Skin epidermis (tissue), 12 donors: ENCODE results near the gene PAPPA2.

Experiments
- H3K27ac ChIP-seq, 21 experiments: fragments of 200-600 bp; sonication (generic) in 11 of 21; one replicate each; pipeline ENCODE4 v1.5.0; 2020; ENCODE audit warnings: mild to moderate bottlenecking in 3 of 21, inconsistent platforms in 2 of 21, moderate library complexity in 2 of 21
- H3K4me3 ChIP-seq, 7 experiments: fragments of 200-600 bp; sonication (generic) in 2 of 7; one replicate each; pipeline ENCODE4 v1.5.0; 2020; ENCODE audit warnings: inconsistent platforms in 2 of 7, mild to moderate bottlenecking in 2 of 7, moderate library complexity in 1 of 7

PAPPA2 gene

DNA sequence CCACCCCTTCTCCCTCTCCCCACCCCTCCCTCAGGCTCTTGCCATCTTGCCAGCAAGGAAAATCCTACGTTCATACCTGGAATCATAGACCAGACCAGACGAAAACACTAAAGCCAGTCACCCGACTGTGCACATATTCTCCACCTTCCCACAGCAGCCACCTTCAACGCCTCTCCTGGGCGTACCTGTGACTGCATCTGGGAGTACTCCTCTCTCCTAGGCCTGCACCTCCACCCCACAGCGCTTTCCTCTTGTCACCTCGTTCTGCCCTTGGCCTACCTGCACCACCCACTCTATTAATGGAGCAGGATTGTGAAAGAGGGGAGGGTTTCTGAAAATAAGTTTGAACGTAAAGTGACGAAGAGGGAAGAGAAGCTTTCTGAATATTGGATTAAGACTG lies 17.8 kb downstream of the PAPPA2 start:
- Histone ChIP-seq H3K27ac (no peak overlapping the region), H3K4me3 (no peak overlapping the region)

DNA sequence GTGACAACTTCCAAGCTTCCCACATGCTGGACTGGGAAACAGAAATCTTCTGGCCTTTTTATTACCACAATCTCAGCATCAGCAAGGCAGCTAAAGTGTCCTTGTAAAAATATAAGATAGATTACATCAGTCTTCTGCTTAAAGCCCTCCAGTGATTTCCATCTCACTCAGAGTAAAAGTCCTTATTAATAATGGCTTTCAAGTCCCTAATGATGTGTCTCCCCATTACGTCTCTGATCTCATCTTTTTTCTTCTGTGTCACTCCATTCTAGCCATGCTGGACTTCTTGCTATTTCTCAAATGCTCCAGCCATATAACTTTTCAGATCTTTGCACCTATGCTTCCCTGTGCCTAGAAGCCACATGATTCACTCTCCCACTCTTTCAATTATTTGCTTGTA lies 22.1 kb downstream of the PAPPA2 start:
- Histone ChIP-seq H3K4me3 (no peak overlapping the region), H3K27ac (no peak overlapping the region)

- H3K27ac ChIP-seq, result no peak overlapping the region
- no peak overlapping the region for H3K4me3 ChIP-seq
Measured at GRCh38 chr1:176494436-176494835, 31.5 kb downstream of the PAPPA2 start.

GRCh38 chr1:176499671-176500070 lies 36.7 kb downstream of the PAPPA2 start:
- Histone ChIP-seq H3K27ac (no peak overlapping the region), H3K4me3 (no peak overlapping the region)

- H3K4me3 ChIP-seq, result no peak overlapping the region
- no peak overlapping the region for H3K27ac ChIP-seq
Measured at GRCh38 chr1:176501599-176501998, 38.6 kb downstream of the PAPPA2 start.

DNA sequence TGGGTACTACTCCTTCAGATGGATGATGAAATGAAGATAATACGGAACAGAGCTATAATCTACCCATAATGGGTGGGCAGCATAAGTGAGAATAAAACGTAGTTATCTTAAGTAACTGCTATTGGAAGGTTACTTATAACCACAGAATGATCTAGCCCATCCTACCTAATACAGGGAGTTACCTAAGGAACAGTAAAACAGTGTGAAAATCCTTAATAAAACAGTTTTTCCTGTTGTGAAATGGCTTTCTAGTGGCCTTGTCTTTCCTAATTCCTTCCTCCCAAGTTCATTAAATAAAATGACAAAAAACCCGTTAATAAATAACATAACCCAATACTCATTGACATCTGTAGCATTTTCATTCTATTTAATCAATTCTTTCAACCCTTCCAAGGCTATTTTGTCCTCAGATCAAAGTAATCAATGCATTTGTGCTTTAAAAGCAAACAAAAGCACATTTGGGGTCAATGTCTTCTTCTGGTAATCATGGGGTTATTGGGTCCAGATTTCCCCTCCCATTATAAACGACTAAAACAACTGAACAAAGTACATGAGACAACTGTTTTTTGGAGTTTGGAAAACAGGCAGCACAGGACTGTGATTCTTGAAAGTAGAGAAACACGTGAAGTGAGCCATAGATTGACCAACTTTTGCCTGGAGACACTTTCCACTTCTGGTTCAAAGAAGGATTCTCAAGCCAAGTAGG lies 42.0 kb downstream of the PAPPA2 start:
- Histone ChIP-seq H3K27ac (no peak overlapping the region), H3K4me3 (no peak overlapping the region)

- Histone ChIP-seq H3K27ac (no peak overlapping the region), H3K4me3 (no peak overlapping the region)
Measured at GRCh38 chr1:176512966-176513365, 50.0 kb downstream of the PAPPA2 start.

GRCh38 chr1:176515310-176515709 lies 52.3 kb downstream of the PAPPA2 start:
- Histone ChIP-seq H3K27ac (no peak overlapping the region), H3K4me3 (no peak overlapping the region)

- Histone ChIP-seq H3K4me3 (no peak overlapping the region), H3K27ac (no peak overlapping the region)
Measured at GRCh38 chr1:176517484-176517883, 54.5 kb downstream of the PAPPA2 start.

DNA sequence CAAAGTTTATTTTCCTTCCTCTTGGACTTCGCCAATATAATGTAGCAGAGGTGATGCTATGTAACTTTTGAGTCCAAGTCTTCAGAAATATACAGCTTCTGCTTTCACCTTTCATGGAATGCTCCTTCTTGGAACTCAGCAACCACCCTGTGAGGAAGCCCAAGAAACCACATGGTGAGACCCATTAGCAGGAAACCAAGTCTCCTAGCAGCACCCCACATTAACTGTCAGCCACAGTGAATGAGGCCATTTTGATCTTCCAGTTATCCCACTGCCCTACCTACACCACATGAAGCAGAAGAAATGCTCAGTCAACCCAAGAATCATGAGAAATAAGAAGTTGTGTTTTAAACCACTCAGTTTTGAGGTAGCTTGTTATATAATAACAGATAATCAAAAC lies 58.2 kb downstream of the PAPPA2 start:
- Histone ChIP-seq H3K4me3 (no peak overlapping the region), H3K27ac (no peak overlapping the region)

DNA sequence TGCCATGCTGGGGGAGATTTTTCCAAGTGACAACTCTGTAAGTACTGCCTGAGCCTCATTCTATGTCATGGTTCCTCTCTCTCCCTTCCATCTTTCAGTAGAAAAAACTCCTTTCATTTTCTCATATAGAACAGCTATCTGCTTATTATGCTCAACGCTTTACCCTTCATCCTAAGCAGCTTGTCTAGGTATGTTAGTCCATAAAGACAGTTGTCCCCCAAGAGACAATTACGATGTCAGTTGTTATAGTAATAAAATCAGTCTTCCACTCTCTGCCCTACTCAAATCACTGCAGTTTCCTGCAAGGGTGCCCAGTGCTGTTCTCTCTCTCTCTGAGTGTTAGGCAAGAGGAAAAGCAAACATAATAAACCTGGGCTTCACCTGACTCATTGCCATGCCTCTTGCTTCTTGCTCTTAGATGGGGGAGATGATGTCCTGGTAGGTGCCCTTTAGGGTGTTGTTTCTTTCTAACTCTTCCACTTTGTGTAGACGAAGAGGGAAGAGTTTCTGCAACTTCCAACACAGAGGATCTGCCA lies 59.4 kb downstream of the PAPPA2 start:
- no peak overlapping the region for H3K4me3 ChIP-seq

GRCh38 chr1:176529395-176530090 lies 66.6 kb downstream of the PAPPA2 start:
- H3K27ac ChIP-seq, result no peak overlapping the region
- H3K4me3 ChIP-seq, result no peak overlapping the region

More for the DNA sequence above, 59.4 kb downstream of the PAPPA2 start:
- no peak overlapping the region for H3K27ac ChIP-seq

- no peak overlapping the region for H3K4me3 ChIP-seq
- no peak overlapping the region for H3K27ac ChIP-seq
Measured at GRCh38 chr1:176531036-176531435, 68.1 kb downstream of the PAPPA2 start.

- Histone ChIP-seq H3K4me3 (no peak overlapping the region), H3K27ac (no peak overlapping the region)
Measured at GRCh38 chr1:176531921-176532897, 69.2 kb downstream of the PAPPA2 start.

DNA sequence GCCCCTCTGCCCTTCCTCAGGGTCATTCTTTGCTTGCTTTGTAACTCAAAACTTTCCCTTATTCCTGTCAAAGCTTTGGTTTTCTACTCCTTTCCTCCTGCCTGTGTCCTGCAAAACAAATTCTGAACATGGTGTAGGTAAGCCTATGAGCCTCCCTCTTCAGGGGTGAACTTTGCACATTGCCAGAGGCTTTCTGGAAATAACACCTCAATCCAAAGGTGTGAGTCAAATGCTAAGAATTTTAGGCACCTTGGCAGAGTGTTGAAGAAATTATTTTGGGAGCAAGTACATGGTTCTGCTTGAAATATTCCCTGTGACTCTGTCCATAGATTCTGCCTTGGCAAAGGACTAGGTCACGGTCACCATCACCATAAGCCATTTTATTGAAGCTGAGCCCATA lies 70.0 kb downstream of the PAPPA2 start:
- H3K4me3 ChIP-seq, result no peak overlapping the region

DNA sequence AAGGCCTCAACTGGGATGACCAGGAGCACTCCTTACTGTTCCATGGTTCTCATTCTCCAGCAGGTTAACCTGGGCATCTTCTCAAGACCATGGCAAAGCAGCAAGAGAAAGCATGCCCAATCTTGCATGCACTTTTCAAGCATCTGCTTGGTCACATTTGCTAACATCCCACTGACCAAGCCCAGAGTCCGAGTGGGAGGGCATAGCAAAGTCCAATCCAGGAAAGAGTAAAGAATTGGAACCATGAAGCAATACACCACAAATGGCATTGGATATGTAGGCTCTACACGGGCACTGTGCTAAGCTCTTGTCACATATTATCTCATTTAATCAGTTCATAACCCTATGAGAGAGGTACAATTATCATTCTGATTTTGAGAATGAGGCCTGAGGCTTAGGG lies 73.6 kb downstream of the PAPPA2 start:
- no peak overlapping the region for H3K27ac ChIP-seq
- no peak overlapping the region for H3K4me3 ChIP-seq

More for the DNA sequence above, 70.0 kb downstream of the PAPPA2 start:
- no peak overlapping the region for H3K27ac ChIP-seq

DNA sequence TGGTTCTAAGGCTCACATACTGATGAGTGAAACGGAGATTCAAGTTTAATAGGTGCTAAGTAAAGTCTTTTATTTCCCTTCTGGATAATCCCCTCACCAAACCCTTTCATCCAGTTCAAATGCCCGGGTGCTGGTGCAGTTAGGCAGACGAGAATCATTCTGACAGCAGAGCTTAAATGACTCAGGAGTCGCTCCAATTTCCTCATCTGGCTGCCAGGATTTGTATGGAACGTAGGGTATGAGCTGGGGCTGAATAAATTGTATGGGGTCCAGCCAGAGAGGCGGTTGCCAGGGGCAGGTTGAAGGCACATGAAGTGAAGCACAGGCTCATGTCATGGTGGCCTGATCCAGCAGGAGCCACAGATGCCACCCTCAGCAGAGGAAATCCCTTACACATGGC lies 76.0 kb downstream of the PAPPA2 start:
- Histone ChIP-seq H3K27ac (no peak overlapping the region), H3K4me3 (no peak overlapping the region)

GRCh38 chr1:176540428-176540827 lies 77.5 kb downstream of the PAPPA2 start:
- Histone ChIP-seq H3K27ac (no peak overlapping the region), H3K4me3 (no peak overlapping the region)

GRCh38 chr1:176541663-176542062 lies 78.7 kb downstream of the PAPPA2 start:
- Histone ChIP-seq H3K27ac (no peak overlapping the region), H3K4me3 (no peak overlapping the region)

- H3K27ac ChIP-seq, result no peak overlapping the region
Measured at GRCh38 chr1:176542352-176542751, 79.4 kb downstream of the PAPPA2 start.

More at GRCh38 chr1:176542352-176542751, 79.4 kb downstream of the PAPPA2 start:
- no peak overlapping the region for H3K4me3 ChIP-seq
